ENCODE measurements around the gene SELENOO.

DNA sequence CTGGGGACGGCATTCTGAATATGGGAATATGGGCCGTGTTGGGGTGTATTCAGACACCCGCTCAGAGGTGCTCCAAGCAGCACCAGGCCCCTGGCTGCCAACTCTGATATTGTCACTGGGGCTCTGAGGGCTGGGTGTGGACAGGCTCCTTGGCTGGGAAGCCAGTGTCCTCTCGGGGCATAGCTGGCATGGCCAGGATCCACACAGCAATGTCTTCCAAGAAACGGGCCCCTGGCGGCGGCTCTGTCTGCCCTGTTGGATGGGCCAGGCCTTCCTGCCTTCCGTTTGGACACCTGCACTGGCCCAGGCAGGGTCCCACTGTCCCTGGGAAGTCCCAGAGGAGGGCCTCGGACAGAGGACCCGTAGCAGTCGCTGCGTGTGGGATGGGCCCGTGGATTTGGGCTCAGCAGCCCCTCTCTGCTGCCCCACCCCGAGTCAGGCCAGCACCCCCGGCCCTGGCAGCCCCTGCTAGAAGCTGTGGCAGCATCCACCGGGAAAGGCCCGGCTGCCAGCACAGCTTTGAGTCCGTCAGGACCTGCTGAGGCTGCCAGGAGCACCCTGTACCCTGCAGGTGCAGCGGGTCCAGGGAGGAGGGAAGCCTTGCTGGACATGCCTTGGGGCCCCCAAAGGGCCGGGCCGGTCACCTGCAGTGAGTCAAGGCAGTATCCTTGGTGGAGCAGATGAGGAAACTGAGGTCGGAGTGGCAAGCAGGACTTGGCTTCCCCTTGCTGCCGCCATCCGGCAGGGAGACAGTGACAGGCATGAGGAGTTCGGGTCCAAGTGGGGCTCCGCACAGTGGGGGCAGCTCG, 26.2 kb upstream of the SELENOO start:
- TF ChIP-seq POLR2A (IDR thresholded peaks at IDR 0.05) (no peak), CTCF (IDR thresholded peaks at IDR 0.05) (no peak)

Data from ovary (tissue), 3 donors.